Measurements from ENCODE around the gene PIGQ.

GRCh38 chr16:551210-551609 is 18.6 kb upstream of the PIGQ start:
- TF ChIP-seq YY1 (IDR thresholded peaks at IDR 0.05; ENCODE audit: insufficient read depth, insufficient read length): no peak
- TF ChIP-seq SUZ12 (IDR thresholded peaks at IDR 0.05; ENCODE audit: extremely low read depth, insufficient read depth, insufficient read length): no peak
- TF ChIP-seq ZNF274 (IDR thresholded peaks at IDR 0.05; ENCODE audit: low read depth, low read length): no peak

Measured in NT2/D1 (cell line).